ENCODE measurements around the gene GATA2.

DNA sequence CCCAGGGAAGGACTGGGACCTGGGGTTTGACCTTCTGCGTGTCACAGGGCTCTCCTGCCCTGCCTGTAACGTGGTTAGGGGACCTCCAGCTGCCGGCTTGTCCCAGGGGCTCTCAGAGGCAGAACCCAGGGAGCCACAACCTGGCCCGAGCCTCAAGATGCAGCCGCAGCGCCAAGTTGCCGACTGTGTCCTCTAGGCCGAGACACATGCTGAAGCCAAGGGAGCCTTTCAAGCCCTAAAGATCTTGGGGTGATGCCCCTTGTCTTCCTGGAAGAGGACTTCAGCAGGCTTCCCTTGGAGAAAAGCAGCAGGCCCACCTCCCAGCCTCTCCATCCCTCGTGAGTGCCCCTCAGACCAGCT lies 33.6 kb downstream of the GATA2 start:
- TF ChIP-seq, protein P1, sequence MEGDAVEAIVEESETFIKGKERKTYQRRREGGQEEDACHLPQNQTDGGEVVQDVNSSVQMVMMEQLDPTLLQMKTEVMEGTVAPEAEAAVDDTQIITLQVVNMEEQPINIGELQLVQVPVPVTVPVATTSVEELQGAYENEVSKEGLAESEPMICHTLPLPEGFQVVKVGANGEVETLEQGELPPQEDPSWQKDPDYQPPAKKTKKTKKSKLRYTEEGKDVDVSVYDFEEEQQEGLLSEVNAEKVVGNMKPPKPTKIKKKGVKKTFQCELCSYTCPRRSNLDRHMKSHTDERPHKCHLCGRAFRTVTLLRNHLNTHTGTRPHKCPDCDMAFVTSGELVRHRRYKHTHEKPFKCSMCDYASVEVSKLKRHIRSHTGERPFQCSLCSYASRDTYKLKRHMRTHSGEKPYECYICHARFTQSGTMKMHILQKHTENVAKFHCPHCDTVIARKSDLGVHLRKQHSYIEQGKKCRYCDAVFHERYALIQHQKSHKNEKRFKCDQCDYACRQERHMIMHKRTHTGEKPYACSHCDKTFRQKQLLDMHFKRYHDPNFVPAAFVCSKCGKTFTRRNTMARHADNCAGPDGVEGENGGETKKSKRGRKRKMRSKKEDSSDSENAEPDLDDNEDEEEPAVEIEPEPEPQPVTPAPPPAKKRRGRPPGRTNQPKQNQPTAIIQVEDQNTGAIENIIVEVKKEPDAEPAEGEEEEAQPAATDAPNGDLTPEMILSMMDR (conservative IDR thresholded peaks at IDR 0.05 in 1 of 2, IDR thresholded peaks at IDR 0.05 in 1 of 2; ENCODE audit: low read depth in 1 of 2, low read length in 2 of 2), result no peak
- no peak for TF ChIP-seq EZH2 (IDR thresholded peaks at IDR 0.05; ENCODE audit: low read length, missing control alignments)

Measured in fibroblast of lung (primary cell).